GM12865 (cell line): Measurements from ENCODE around the gene DNAH2.

Experiments used
- DNase-seq: peaks from one replicate; pipeline ENCODE4 v3.0.0; 2010; ENCODE audit warnings: low read depth
- H3K4me3 ChIP-seq: 2 replicates; pipeline ENCODE4 v1.5.1; 2011; ENCODE audit warnings: mild to moderate bottlenecking, low read depth, low read length, control low read depth
- CTCF ChIP-seq: IDR thresholded peaks from 2 replicates; pipeline ENCODE4 v1.5.1; 2011; ENCODE audit warnings: low read length, control low read depth, low read depth, inconsistent platforms; ENCODE audit not compliant: insufficient read depth; ENCODE audit errors: missing control alignments

The DNAH2 gene

GRCh38 chr17:7716901-7717755 is at the start of gene DNAH2:
Gene DNAH2 (plus strand): TSS chr17:7717744. CDS start chr17:7719735, 1,991 bp downstream.
- DNase-seq, result peak; percentile 50
- H3K4me3 ChIP-seq, result peak within 1 kb of the TSS; percentile 36
- peak; percentile 34 for TF ChIP-seq CTCF

GRCh38 chr17:7668482-7668881 is 49.1 kb upstream of the DNAH2 start:
- DNase-seq, result no peak
- no peak for TF ChIP-seq CTCF
- H3K4me3 ChIP-seq, result no peak overlapping the region

GRCh38 chr17:7673239-7673638 is 44.3 kb upstream of the DNAH2 start:
- TF ChIP-seq CTCF, result peak; percentile 43
- H3K4me3 ChIP-seq, result no peak overlapping the region
- peak; percentile 50 for DNase-seq

- H3K4me3 ChIP-seq, result no peak overlapping the region
- TF ChIP-seq CTCF, result no peak
- no peak for DNase-seq
Measured at GRCh38 chr17:7674934-7675333, 42.6 kb upstream of the DNAH2 start.

- TF ChIP-seq CTCF, result no peak
- DNase-seq, result no peak
- no peak overlapping the region for H3K4me3 ChIP-seq
Measured at GRCh38 chr17:7676533-7676932, 41.0 kb upstream of the DNAH2 start.

- DNase-seq, result no peak
- no peak for TF ChIP-seq CTCF
- no peak overlapping the region for H3K4me3 ChIP-seq
Measured at GRCh38 chr17:7677388-7678067, 40.0 kb upstream of the DNAH2 start.
